Smooth muscle cell (in vitro differentiated cells): ENCODE results near the gene TARP.
"Not testable (repeated sequence)": the region's sequence is repeated elsewhere in the genome, so short reads cannot be mapped to it uniquely, and the experiment has no call there.

Experiments used
- DNase-seq: peaks from one replicate; lab custom pipeline; 2025; ENCODE audit not compliant: unreplicated experiment; lab: John Stamatoyannopoulos, UW
- H2AFZ ChIP-seq: fragments of 200-600 bp; sonication (generic); 2 replicates; pipeline ENCODE4 v1.6.0; 2016; ENCODE audit warnings: antibody characterized with exemption, low read depth, mild to moderate bottlenecking
- H3F3A ChIP-seq: fragments of 200-600 bp; sonication (generic); 2 replicates; pipeline ENCODE4 v1.6.0; 2017; ENCODE audit warnings: antibody characterized with exemption, low read depth
- H3K27ac ChIP-seq: fragments of 200-600 bp; sonication (generic); 2 replicates; pipeline ENCODE4 v1.5.1; 2016; ENCODE audit warnings: low read depth, mild to moderate bottlenecking
- H3K27me3 ChIP-seq: fragments of 200-600 bp; sonication (generic); 2 replicates; pipeline ENCODE4 v1.6.1; 2016; ENCODE audit warnings: low read depth, mild to moderate bottlenecking
- H3K36me3 ChIP-seq: fragments of 200-600 bp; sonication (generic); 2 replicates; pipeline ENCODE4 v1.5.1; 2016; ENCODE audit warnings: low read depth
- H3K4me1 ChIP-seq: fragments of 200-600 bp; sonication (generic); 2 replicates; pipeline ENCODE4 v1.5.1; 2016; ENCODE audit warnings: low read depth
- H3K4me2 ChIP-seq: fragments of 200-600 bp; sonication (generic); 2 replicates; pipeline ENCODE4 v1.6.0; 2016; ENCODE audit warnings: mild to moderate bottlenecking
- H3K4me3 ChIP-seq: fragments of 200-600 bp; sonication (generic); 2 replicates; pipeline ENCODE4 v1.5.1; 2016; ENCODE audit warnings: mild to moderate bottlenecking
- H3K79me2 ChIP-seq: fragments of 200-600 bp; sonication (generic); 2 replicates; pipeline ENCODE4 v1.6.0; 2016; ENCODE audit warnings: low read depth, mild to moderate bottlenecking
- H3K9ac ChIP-seq: fragments of 200-600 bp; sonication (generic); 2 replicates; pipeline ENCODE4 v1.6.0; 2016; ENCODE audit warnings: low read depth
- H3K9me3 ChIP-seq: fragments of 200-600 bp; sonication (generic); replicated peaks from 2 replicates; pipeline ENCODE4 v1.5.1; 2016; ENCODE audit warnings: low read depth
- H4K20me1 ChIP-seq: fragments of 200-600 bp; sonication (generic); 2 replicates; pipeline ENCODE4 v1.6.0; 2016; ENCODE audit warnings: low read depth
- WGBS: methylation state at CpG from one replicate; pipeline ENCODE4 v1.1.7; 2016; ENCODE audit warnings: low lambda C conversion rate; 5-methylcytosine and 5-hydroxymethylcytosine counted together
- TF ChIP-seq, protein P1 (sequence below): fragments of 200-600 bp; sonication (generic); IDR thresholded peaks from 2 replicates; pipeline ENCODE4 v1.5.1; 2017; ENCODE audit warnings: borderline replicate concordance, mild to moderate bottlenecking, antibody characterized with exemption; ENCODE audit not compliant: insufficient read depth, poor library complexity, severe bottlenecking

Gene TARP

DNA sequence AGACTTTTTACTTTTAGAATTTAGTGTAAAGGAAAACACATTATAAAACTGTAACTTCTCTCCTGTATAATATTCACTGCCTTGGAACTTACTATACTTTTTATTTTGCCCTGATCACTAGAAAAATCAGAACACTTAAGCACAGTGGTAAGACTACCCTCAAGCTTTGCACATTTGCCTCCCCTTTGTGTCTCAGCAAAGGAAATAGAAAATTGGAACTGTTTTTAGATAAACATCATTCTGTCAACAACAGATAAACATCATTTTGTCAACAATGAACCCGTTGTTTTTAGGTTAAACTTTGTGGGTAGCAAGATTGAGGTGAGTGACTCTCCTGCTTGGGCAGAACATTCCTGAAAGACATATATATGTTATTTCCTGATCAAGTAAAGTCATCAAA is 8.8 kb downstream of the TARP start:
- H3F3A ChIP-seq, H3K9ac ChIP-seq, H2AFZ ChIP-seq, H3K79me2 ChIP-seq, H3K36me3 ChIP-seq, H4K20me1 ChIP-seq, DNase-seq, H3K27me3 ChIP-seq, H3K27ac ChIP-seq, H3K9me3 ChIP-seq, H3K4me1 ChIP-seq, H3K4me2 ChIP-seq, H3K4me3 ChIP-seq: not testable (repeated sequence)
- 52% methylated on average over 1 of the region's 1 CpG for whole genome bisulfite sequencing

DNA sequence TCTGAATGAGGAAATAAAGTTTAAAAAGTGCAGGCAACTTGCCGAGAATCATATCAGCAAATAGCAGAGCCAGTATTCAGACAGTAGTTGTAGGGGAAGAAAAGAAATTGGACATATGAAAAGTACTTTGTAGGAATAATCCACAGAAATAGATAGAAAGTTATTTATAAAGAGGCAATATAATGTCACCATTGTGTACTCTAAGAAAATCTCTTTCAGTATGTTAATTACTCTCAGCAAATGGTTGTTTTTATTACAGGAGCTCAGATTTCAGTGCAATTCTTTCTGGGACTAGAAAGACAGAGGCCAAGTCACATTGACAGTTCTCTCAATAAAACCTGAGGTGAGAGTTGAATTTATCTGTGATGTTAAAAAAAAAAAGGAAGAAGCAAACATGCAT is 10.2 kb downstream of the TARP start:
- not testable (repeated sequence) for H4K20me1 ChIP-seq, H3K4me3 ChIP-seq, DNase-seq, H3K4me2 ChIP-seq, H3F3A ChIP-seq, H3K9ac ChIP-seq, H3K27ac ChIP-seq, H2AFZ ChIP-seq, H3K36me3 ChIP-seq, H3K27me3 ChIP-seq, H3K9me3 ChIP-seq, H3K79me2 ChIP-seq, H3K4me1 ChIP-seq
- 69% methylated on average over 1 of the region's 1 CpG for WGBS

DNA sequence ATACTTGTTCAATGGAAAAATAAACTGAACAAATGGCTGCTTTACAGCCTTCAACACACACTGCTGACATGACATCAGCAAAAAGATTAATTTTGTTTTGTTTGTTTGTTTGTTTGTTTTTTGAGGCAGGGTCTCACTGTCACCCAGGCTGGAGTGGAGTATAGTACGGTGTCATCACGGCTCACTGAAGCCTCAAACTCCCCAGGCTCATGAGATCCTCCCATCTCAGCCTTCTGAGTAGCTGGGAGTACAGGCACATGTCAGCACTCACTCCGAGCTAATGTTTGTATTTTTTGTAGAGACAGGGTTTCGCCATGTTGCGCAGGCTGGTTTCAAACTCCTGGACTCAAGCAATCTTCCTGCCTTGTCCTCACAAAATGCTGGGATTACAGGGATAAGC is 10.9 kb downstream of the TARP start:
- H3K4me3 ChIP-seq, result no peak overlapping the region
- no peak overlapping the region for H2AFZ ChIP-seq
- no peaks in the 10 kb centered on the region for H3K27me3 ChIP-seq
- no peaks in the 10 kb centered on the region for H3K9me3 ChIP-seq
- H3K9ac ChIP-seq, result no peak overlapping the region
- H3K4me1 ChIP-seq, result no peaks in the 10 kb centered on the region
- H3K27ac ChIP-seq, result no peak overlapping the region
- no peak for DNase-seq
- H3K36me3 ChIP-seq, result no peaks in the 10 kb centered on the region
- no peaks in the 10 kb centered on the region for H3K79me2 ChIP-seq
- TF ChIP-seq, protein P1, sequence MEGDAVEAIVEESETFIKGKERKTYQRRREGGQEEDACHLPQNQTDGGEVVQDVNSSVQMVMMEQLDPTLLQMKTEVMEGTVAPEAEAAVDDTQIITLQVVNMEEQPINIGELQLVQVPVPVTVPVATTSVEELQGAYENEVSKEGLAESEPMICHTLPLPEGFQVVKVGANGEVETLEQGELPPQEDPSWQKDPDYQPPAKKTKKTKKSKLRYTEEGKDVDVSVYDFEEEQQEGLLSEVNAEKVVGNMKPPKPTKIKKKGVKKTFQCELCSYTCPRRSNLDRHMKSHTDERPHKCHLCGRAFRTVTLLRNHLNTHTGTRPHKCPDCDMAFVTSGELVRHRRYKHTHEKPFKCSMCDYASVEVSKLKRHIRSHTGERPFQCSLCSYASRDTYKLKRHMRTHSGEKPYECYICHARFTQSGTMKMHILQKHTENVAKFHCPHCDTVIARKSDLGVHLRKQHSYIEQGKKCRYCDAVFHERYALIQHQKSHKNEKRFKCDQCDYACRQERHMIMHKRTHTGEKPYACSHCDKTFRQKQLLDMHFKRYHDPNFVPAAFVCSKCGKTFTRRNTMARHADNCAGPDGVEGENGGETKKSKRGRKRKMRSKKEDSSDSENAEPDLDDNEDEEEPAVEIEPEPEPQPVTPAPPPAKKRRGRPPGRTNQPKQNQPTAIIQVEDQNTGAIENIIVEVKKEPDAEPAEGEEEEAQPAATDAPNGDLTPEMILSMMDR, result no peak
- no peaks in the 10 kb centered on the region for H3F3A ChIP-seq
- no peak overlapping the region for H3K4me2 ChIP-seq
- H4K20me1 ChIP-seq, result no peaks in the 10 kb centered on the region
- 77% methylated on average over 5 of the region's 5 CpGs for WGBS

DNA sequence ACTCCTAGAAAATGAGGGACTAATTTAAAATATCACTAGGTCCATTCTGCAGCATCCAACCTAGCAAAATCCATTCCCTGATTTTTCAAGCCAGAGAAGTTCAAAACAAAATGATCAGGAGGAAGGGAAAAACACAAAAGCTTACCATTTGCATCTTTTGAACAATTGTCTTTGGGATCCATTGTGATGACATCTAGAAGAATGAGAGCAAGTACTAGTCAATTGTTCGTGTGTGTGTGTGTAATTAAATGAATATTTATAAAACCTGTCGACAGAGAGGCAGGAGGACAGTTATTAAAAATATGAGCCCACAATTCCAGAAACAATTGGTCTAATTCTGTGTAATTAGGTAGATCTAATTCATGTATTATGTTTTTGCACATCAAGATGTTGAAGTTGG is 11.4 kb downstream of the TARP start:
- not testable (repeated sequence) for H4K20me1 ChIP-seq, H3K9me3 ChIP-seq, H3F3A ChIP-seq, H3K4me3 ChIP-seq, H2AFZ ChIP-seq, H3K4me2 ChIP-seq, H3K4me1 ChIP-seq, H3K27ac ChIP-seq, H3K9ac ChIP-seq, H3K79me2 ChIP-seq, H3K27me3 ChIP-seq, H3K36me3 ChIP-seq, DNase-seq
- 80% methylated on average over 2 of the region's 2 CpGs for WGBS

DNA sequence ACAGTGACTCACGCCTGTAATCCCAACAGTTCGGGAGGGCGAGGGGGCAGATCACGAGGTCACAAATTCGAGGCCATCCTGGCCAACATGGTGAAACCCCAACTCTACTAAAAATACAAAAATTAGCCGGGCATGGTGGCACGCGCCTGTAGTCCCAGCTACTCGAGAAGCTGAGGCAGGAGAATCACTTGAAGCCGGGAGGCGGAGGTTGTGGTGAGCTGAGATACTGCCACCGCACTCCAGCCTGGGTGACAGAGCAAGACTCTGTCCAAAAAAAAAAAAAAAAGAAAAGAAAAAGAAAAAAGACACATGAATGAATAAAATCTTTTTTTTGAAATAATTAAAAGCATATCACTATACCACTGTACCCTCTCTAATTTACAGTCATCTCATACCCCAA is 11.8 kb downstream of the TARP start:
- not testable (repeated sequence) for H2AFZ ChIP-seq, H3K4me2 ChIP-seq, H4K20me1 ChIP-seq, H3K4me1 ChIP-seq, H3K27me3 ChIP-seq, H3K4me3 ChIP-seq, H3K9ac ChIP-seq, H3K36me3 ChIP-seq, H3K27ac ChIP-seq, H3K79me2 ChIP-seq, H3F3A ChIP-seq, DNase-seq, H3K9me3 ChIP-seq
- WGBS, result 92% methylated on average over 12 of the region's 12 CpGs

DNA sequence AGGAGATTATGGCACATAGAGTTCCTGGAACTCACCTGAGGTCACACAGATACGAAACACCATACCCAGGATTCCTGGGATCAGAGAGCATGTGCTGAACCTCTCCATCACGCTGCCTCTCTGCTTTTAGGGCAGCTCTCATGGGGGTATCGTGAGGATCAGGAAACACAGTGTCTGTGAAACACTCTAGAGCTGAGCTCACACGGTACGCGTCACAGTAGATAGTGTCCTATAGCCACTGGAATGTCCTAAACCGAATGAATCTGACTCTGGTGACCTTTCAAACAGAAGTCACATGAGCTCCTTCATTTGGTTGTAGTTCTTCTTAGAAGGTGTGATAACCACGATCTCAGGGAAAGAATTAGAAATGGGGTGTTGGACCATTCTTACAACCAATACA is 14.3 kb downstream of the TARP start:
- not testable (repeated sequence) for H3K4me1 ChIP-seq, H3K4me3 ChIP-seq, H2AFZ ChIP-seq, H3K79me2 ChIP-seq, H3F3A ChIP-seq, H3K9me3 ChIP-seq, H4K20me1 ChIP-seq, H3K36me3 ChIP-seq, H3K27me3 ChIP-seq, H3K4me2 ChIP-seq, H3K27ac ChIP-seq, H3K9ac ChIP-seq, DNase-seq
- WGBS, result 94% methylated on average over 8 of the region's 8 CpGs
